HUES64 (cell line): Measurements from ENCODE around the gene PEX11G. TPM values are rescaled to one million over a fixed set of nuclear protein-coding genes. Genes with fewer than 3 reads are reported as not detected.

ENCODE experiments used
- H3K27ac ChIP-seq: 2 replicates; pipeline ENCODE4 v1.7.0; 2013; ENCODE audit warnings: low read depth, low read length, inconsistent platforms
- H3K27me3 ChIP-seq: 2 replicates; pipeline ENCODE4 v1.6.1; 2013; ENCODE audit warnings: mild to moderate bottlenecking, low read length; ENCODE audit not compliant: insufficient read depth
- H3K36me3 ChIP-seq: 2 replicates; pipeline ENCODE4 v1.6.1; 2013; ENCODE audit warnings: mild to moderate bottlenecking, low read length; ENCODE audit not compliant: insufficient read depth
- H3K4me1 ChIP-seq: 2 replicates; pipeline ENCODE4 v1.6.1; 2013; ENCODE audit warnings: mild to moderate bottlenecking, low read length, moderate library complexity; ENCODE audit not compliant: insufficient read depth
- H3K4me3 ChIP-seq: 2 replicates; pipeline ENCODE4 v1.5.1; 2013; ENCODE audit warnings: mild to moderate bottlenecking, low read length, moderate library complexity
- H3K9ac ChIP-seq: 2 replicates; pipeline ENCODE4 v1.6.1; 2013; ENCODE audit warnings: mild to moderate bottlenecking, low read depth, low read length
- H3K9me3 ChIP-seq: 2 replicates; pipeline ENCODE4 v1.6.1; 2013; ENCODE audit warnings: low read depth, low read length; ENCODE audit not compliant: insufficient read depth
- WGBS: fragments of 150-250, 120-280 bp; methylation state at CpG from one replicate; pipeline ENCODE4 v1.1.7; 2013; ENCODE audit warnings: missing lambda C conversion rate; 5-methylcytosine and 5-hydroxymethylcytosine counted together
- polyA plus RNA-seq, 2 experiments: library from polyadenylated mRNA; stranded (reverse); fragments of 50-300 nt; gene quantifications; one replicate each; pipeline ENCODE4 v1.2.3, GENCODE V29; 2013

Gene PEX11G
- polyA plus RNA-seq (2013, experiment 1 of 2), result 1.5 TPM
- polyA plus RNA-seq (2013, experiment 2 of 2), result 2.4 TPM

DNA sequence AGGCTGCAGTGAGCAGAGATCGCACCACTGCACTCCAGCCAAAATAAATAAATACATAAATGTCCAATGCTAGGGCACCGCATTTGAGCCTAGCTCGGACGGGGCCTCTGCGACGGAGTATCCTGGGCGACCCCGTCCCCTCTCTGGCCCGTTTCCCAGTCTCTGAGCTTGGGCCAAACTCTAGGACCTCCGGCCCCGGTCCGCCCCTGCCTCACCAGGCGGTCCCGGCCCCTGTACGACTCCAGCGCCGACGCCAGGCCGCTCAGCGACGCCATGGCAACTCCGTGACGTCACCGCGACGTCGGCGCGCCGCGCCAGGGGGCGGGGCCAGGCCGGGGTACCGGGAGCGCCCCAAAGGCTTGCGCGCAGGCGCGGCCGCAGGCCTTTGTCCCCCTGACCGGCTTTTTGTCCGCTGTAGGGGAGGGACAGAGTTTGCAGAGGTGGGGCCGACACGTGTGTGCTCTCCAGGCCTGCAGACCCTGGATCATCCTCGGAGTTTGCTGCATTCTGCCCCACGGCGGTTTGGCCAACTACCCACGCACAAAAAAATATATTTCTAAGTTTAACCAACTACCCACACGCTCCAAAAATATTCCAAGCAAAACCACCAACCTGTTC, at the start of gene PEX11G:
TSS of gene PEX11G (minus strand) at position 300 of the 618 bp plus-strand sequence. CDS start at position 275, 25 bp downstream.
- Histone ChIP-seq H3K9ac (peak within 1 kb of the TSS; percentile 76), H3K4me3 (peak within 1 kb of the TSS; percentile 79), H3K27me3 (no peaks in the 10 kb centered on the region), H3K36me3 (no peaks in the 10 kb centered on the region), H3K27ac (peak within 1 kb of the TSS; percentile 65), H3K9me3 (no peaks in the 10 kb centered on the region), H3K4me1 (peaks cover 8% of the 10 kb centered on the region)
- WGBS, result 5% methylated on average over 49 of the region's 49 CpGs

DNA sequence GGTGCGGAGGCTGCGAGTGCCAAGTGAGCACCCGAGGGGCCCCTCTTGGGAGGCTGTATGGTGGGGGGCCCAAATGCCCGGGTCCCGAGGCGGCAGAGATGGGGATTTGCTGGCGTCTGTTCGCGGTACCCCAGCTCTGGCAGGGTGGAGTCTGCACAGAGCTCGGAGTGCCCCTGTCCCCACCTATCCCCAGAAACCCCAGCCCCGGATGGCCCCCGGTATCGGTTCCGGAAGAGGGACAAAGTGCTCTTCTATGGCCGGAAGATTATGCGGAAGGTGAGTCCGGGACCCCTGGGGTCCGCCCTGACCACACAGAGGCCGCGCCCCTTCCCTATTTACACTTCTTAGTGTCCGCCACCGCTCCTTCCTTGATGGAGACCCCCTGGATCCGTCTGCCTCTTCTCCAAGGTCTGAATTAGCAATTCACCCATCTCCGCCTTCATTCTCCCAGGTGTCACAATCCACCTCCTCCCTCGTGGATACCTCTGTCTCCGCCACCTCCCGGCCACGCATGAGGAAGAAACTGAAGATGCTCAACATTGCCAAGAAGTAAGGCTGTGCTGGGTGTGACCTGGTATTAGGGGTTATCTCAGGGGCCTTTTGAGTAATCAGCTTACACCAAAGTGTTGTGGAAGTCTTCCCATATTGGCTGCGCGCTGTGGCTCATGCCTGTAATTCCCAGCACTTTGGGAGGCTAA, 47.3 kb upstream of the PEX11G start:
- WGBS, result 17% methylated on average over 28 of the region's 30 CpGs
- Histone ChIP-seq H3K36me3 (peaks cover 21% of the 10 kb centered on the region), H3K27ac (no peak overlapping the region; the same call in 1 of the 2 replicates), H3K4me1 (no peaks in the 10 kb centered on the region), H3K27me3 (no peaks in the 10 kb centered on the region), H3K9me3 (no peaks in the 10 kb centered on the region), H3K4me3 (peak overlapping the region; percentile 72), H3K9ac (peak overlapping the region; percentile 28; the same call in 1 of the 2 replicates)

DNA sequence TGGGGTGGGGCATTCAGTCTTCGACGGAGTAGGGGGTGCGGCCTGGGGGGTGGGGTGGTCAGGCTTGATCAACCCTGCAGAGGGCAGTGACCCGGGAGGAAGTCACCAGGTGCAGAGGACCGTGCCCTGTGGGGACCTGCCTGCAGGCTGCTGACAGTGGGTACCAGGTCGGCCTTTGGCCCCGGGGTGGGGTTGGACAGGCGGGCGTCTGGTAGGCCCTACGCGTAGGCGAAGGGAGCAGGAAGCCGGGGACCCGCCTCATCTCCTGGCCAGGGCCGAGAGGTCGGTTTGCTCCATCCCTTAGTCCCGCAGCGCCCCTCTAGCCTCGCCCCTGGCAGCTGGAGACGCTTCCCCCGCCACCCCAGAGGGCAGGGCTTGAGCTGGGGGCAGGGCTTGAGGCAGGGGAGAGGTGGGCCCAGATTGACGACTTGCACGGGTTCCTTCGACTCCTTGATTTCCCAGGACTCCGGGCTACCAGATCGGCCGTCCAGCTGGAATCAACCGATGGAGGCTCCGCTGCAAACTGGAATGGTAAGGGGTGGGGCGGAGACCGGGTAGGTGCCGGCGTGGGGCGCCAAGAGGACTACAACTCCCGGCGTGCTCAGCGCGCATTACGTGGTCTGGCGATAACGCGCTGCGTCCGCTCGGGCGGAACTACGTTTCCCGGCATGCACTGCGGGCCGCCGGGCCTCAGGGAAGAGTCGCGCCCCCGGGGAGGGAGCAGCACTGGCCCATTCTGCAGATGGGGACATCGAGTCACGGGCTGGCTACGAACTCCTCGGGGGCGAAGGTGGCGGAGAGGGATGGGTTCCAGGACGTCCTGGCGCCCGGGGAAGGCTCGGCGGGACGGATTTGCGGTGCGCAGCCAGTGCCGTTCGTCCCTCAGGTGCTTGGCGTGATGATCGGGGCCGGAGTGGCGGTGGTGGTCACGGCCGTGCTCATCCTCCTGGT, 46.5 kb upstream of the PEX11G start, which contains the start of gene PNPLA6:
TSS of gene PNPLA6 (plus strand) at position 671 of the 951 bp plus-strand sequence. CDS start at position 743, 72 bp downstream.
- Histone ChIP-seq H3K27ac (peak within 1 kb of the TSS; percentile 78), H3K9me3 (no peaks in the 10 kb centered on the region), H3K4me1 (no peaks in the 10 kb centered on the region), H3K4me3 (peak within 1 kb of the TSS; percentile 72), H3K9ac (peak within 1 kb of the TSS; percentile 74), H3K36me3 (peaks cover 21% of the 10 kb centered on the region), H3K27me3 (no peaks in the 10 kb centered on the region)
- WGBS, result under 1% methylated on average over 76 of the region's 76 CpGs

DNA sequence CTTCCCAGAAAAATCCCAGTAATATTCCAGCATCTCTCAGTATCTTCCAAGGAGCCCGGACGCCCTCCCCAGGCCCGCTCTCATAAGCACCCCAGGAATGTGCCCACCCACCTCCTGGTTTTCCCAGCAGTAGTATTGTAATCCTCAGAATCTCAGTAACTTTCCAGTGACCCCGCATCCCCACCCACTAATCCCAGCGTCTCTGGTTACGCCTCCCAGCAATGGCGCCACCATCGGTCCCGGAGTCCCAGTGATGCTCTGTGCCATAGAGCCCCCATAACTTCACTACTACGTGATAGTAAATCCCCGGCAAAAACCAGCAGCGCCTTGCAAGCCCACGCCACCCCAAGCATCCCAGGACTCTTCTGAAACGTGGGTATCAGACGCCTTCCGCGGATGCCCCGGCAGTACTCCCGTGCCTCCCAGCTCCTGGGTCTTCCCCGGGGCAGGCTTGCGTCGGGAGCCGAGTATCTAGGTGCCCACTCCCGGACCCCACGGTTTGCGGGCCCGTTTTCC, 45.8 kb upstream of the PEX11G start:
- Histone ChIP-seq H3K9me3 (no peaks in the 10 kb centered on the region), H3K36me3 (peaks cover 20% of the 10 kb centered on the region), H3K27ac (peak overlapping the region; percentile 78), H3K9ac (peak overlapping the region; percentile 74), H3K4me1 (no peaks in the 10 kb centered on the region), H3K27me3 (no peaks in the 10 kb centered on the region), H3K4me3 (peak overlapping the region; percentile 72)
- WGBS, result under 1% methylated on average over 27 of the region's 27 CpGs

DNA sequence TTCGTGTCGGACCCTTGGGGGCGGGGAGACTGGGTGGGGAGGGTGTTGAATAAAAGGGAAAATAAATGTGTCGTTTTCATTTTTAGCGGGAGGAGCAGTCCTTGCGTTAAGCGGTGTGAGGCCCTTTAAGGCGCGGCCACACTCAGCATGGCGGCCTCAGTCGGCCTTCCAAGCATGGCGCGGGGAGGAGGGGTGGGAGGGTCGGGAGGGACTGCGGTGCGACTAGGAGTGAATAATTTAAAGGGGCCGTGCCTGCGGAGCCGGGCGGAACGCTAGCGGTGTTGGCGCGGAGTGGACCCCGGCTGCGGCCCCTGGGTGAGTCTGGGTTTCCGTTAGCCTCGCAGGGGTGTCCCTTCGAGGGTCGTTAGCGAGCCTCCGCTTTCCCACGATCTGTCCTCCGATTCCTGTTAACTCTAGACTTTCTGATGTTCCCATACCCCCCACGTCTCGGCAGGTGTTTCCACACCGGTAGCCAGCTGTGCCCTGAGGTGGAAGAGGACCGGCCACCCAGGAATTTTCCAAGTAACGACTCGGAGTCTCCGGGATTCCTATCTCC, 45.2 kb upstream of the PEX11G start:
- WGBS, result under 1% methylated on average over 41 of the region's 41 CpGs
- H3K27ac ChIP-seq, result peak overlapping the region; percentile 72
- H3K4me3 ChIP-seq, result peak overlapping the region; percentile 72
- H3K4me1 ChIP-seq, result no peaks in the 10 kb centered on the region
- H3K36me3 ChIP-seq, result peaks cover 21% of the 10 kb centered on the region
- peak overlapping the region; percentile 74 for H3K9ac ChIP-seq
- no peaks in the 10 kb centered on the region for H3K9me3 ChIP-seq
- H3K27me3 ChIP-seq, result no peaks in the 10 kb centered on the region

DNA sequence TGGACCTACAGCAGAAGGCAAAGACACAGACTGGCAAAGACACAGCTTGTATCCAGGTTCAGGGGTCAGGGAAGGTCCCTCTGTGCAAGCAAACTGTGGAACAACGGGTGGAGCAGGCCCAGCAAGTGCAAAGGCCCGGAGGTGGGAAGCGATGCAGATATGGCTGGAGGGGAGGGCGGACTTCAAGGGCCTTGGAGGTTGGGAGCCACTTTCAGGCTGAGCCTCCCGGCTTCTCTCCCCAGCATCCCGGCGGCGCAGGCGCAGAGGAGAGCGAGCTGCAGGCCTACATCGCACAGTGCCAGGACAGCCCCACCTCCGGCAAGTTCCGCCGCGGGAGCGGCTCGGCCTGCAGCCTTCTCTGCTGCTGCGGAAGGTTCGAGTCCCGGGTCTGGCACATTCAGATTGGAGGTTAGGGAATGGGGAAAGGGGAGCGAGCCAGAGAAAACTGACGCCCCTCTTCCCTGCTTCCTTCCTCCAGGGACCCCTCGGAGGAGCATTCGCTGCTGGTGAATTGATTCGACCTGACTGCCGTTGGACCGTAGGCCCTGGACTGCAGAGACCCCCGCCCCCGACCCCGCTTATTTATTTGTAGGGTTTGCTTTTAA, 44.5 kb upstream of the PEX11G start:
- WGBS, result 56% methylated on average over 28 of the region's 30 CpGs
- peak overlapping the region; percentile 61 for H3K27ac ChIP-seq
- H3K27me3 ChIP-seq, result no peaks in the 10 kb centered on the region
- H3K4me1 ChIP-seq, result no peaks in the 10 kb centered on the region
- peaks cover 18% of the 10 kb centered on the region for H3K36me3 ChIP-seq
- H3K4me3 ChIP-seq, result peak overlapping the region; percentile 72
- H3K9me3 ChIP-seq, result no peaks in the 10 kb centered on the region
- peak overlapping the region; percentile 73 for H3K9ac ChIP-seq

DNA sequence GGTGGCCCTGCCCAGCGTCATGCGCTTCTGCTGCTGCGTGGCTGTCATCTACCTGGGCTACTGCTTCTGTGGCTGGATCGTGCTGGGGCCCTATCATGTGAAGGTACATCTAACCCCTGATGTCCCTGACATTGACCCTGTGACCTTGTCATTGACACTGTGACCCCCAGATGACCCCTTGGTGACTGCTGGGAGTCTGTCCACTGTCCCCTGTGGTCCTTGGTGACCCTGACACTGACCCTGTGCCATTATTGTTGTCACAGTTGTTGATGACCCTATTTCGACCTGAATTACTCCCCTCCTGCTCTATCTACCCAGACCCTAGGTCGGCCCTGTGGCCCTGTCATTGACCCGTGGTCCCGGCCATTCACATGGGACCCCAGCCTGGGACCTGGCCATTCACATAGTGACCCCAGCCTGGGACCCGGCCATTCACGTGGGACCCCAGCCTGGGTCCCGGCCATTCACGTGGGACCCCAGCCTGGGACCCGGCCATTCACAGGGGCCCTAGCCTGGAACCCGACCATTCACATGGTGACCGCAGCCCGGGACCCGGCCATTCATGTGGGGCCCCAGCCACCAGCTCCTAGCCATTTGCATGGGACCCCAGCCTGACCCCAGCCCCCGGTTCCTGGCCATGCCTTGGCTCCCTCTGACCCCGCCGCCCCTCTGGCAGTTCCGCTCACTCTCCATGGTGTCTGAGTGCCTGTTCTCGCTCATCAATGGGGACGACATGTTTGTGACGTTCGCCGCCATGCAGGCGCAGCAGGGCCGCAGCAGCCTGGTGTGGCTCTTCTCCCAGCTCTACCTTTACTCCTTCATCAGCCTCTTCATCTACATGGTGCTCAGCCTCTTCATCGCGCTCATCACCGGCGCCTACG, 41.0 kb upstream of the PEX11G start:
- Histone ChIP-seq H3K9ac (no peak overlapping the region), H3K27ac (no peak overlapping the region), H3K4me1 (no peaks in the 10 kb centered on the region), H3K27me3 (no peaks in the 10 kb centered on the region), H3K4me3 (no peak overlapping the region), H3K9me3 (no peaks in the 10 kb centered on the region), H3K36me3 (peaks cover 13% of the 10 kb centered on the region; the same call in 1 of the 2 replicates)
- WGBS, result 94% methylated on average over 33 of the region's 33 CpGs

DNA sequence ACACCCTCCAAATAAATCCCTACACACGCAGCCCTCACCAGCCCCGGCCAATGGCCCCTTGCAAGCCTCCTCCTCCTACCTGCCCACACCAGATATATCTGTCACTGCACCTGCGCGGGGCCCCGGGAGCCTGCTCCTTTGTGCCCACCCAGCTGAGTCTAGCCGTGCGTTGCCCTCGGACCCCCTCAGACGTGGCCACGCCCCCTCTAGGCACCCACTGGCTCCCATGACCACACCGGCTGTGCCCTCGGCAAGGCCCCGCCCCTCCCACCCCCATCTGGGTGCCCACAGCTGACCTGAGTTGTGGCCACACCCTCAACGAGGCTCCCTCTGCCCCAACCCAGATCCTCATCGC, 40.4 kb upstream of the PEX11G start:
- peaks cover 15% of the 10 kb centered on the region; the same call in 1 of the 2 replicates for H3K36me3 ChIP-seq
- no peaks in the 10 kb centered on the region for H3K27me3 ChIP-seq
- H3K9me3 ChIP-seq, result no peaks in the 10 kb centered on the region
- no peaks in the 10 kb centered on the region for H3K4me1 ChIP-seq
- no peak overlapping the region for H3K9ac ChIP-seq
- H3K4me3 ChIP-seq, result no peak overlapping the region
- H3K27ac ChIP-seq, result no peak overlapping the region
- WGBS, result 91% methylated on average over 15 of the region's 15 CpGs

DNA sequence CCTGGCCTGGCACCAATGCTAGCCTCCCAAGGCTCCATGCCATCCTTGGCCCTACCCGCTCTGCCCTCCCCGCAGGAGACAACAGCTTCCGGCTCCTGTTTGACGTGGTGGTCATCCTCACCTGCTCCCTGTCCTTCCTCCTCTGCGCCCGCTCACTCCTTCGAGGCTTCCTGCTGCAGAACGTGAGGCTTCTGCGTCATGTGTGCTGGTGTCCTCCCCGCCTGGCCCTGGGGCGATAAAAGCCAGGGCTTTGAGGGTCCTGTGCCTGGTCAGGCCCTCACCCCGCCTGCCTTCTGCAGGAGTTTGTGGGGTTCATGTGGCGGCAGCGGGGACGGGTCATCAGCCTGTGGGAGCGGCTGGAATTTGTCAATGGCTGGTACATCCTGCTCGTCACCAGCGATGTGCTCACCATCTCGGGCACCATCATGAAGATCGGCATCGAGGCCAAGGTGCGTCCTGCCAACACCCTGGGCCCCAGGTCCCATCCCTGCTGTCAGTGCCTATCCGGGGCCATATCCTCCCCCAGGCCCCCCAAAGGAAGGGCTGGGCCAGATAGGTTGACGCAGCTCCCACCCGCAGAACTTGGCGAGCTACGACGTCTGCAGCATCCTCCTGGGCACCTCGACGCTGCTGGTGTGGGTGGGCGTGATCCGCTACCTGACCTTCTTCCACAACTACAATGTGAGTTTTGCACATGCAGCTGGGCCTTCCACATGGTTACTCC, 39.8 kb upstream of the PEX11G start:
- WGBS, result 94% methylated on average over 32 of the region's 32 CpGs

More for the DNA sequence above, 39.8 kb upstream of the PEX11G start:
- Histone ChIP-seq H3K4me1 (no peaks in the 10 kb centered on the region), H3K27me3 (no peaks in the 10 kb centered on the region), H3K9me3 (no peaks in the 10 kb centered on the region), H3K27ac (no peak overlapping the region), H3K4me3 (no peak overlapping the region), H3K9ac (no peak overlapping the region), H3K36me3 (peaks cover 15% of the 10 kb centered on the region; the same call in 1 of the 2 replicates)
